AG04450 (cell line): ENCODE results near the gene TMEM54. TPM values are rescaled to one million over a fixed set of nuclear protein-coding genes. Genes with fewer than 3 reads are reported as not detected.

Experiments
- CTCF ChIA-PET: fragments of 300-600, 350-600 bp; formaldehyde crosslinking; extraction: SDS; loops from one replicate; lab custom pipeline; 2022; ENCODE audit warnings: antibody characterized with exemption, inconsistent platforms; lab: Charles Lee
- POLR2A ChIA-PET: fragments of 350-600 bp; formaldehyde crosslinking; extraction: SDS; loops from one replicate; lab custom pipeline; 2021; ENCODE audit warnings: antibody characterized with exemption, inconsistent platforms; lab: Yijun Ruan, JAX
- DNase-seq: peaks from one replicate; pipeline ENCODE4 v3.0.0-alpha.2; 2011; ENCODE audit warnings: low read depth, low spot score
- H3K27ac ChIP-seq: one replicate; pipeline ENCODE4 v1.5.1; 2012; ENCODE audit warnings: low read depth, low read length, control low read depth
- H3K27me3 ChIP-seq: one replicate; pipeline ENCODE4 v1.6.0; 2012; ENCODE audit warnings: low read length; ENCODE audit not compliant: control insufficient read depth, insufficient read depth
- H3K4me3 ChIP-seq: 2 replicates; pipeline ENCODE4 v1.5.1; 2011; ENCODE audit warnings: mild to moderate bottlenecking, low read depth, low read length, control low read depth
- H3K9me3 ChIP-seq: 2 replicates; pipeline ENCODE4 v1.5.1; 2012; ENCODE audit warnings: low read length; ENCODE audit not compliant: control insufficient read depth, insufficient read depth
- CTCF ChIP-seq: IDR thresholded peaks from 2 replicates; pipeline ENCODE4 v1.5.1; 2011; ENCODE audit warnings: low read depth, low read length, control low read depth, inconsistent platforms
- polyA plus RNA-seq: library from polyadenylated mRNA; depleted of rRNA; stranded (reverse); fragments of >200 nt; gene quantifications from 2 replicates; pipeline ENCODE4 v1.2.3, GENCODE V29; 2011

Gene TMEM54
- polyA plus RNA-seq, 1 experiment: 28.6 TPM

GRCh38 chr1:32928715-32929114, 27.5 kb upstream of the TMEM54 start:
- no peaks in the 10 kb centered on the region for H3K9me3 ChIP-seq
- ChIA-PET CTCF (interaction anchor here (1.2 kb wide), 1 partner anchor 158 kb away, joined by 3 read pairs; no protein-coding TSS in a partner anchor), POLR2A (no interaction called here)
- no peak overlapping the region for H3K4me3 ChIP-seq
- DNase-seq: no peak
- TF ChIP-seq CTCF: no peak
- no peak overlapping the region for H3K27ac ChIP-seq
- peaks cover 2% of the 10 kb centered on the region for H3K27me3 ChIP-seq

GRCh38 chr1:32928285-32928684, 27.1 kb upstream of the TMEM54 start:
- Histone ChIP-seq H3K4me3 (no peak overlapping the region), H3K27me3 (peaks cover 2% of the 10 kb centered on the region), H3K27ac (no peak overlapping the region), H3K9me3 (no peaks in the 10 kb centered on the region)
- no peak for DNase-seq
- TF ChIP-seq CTCF: no peak
- POLR2A ChIA-PET: no interaction called here
- CTCF ChIA-PET: interaction anchor here (1.2 kb wide), 1 partner anchor 158 kb away, joined by 3 read pairs; no protein-coding TSS in a partner anchor

GRCh38 chr1:32927441-32927840, 26.3 kb upstream of the TMEM54 start:
- DNase-seq: no peak
- H3K27me3 ChIP-seq: peaks cover 2% of the 10 kb centered on the region
- CTCF ChIA-PET: interaction anchor here (1.2 kb wide), 1 partner anchor 159 kb away, joined by 3 read pairs; no protein-coding TSS in a partner anchor
- TF ChIP-seq CTCF: no peak
- POLR2A ChIA-PET: no interaction called here
- no peak overlapping the region for H3K4me3 ChIP-seq
- no peak overlapping the region for H3K27ac ChIP-seq
- no peaks in the 10 kb centered on the region for H3K9me3 ChIP-seq

GRCh38 chr1:32926562-32926961, 25.4 kb upstream of the TMEM54 start:
- CTCF ChIA-PET: interaction anchor here (0.6 kb wide), 1 partner anchor 137 kb away, joined by 4 read pairs; no protein-coding TSS in a partner anchor
- no peak for TF ChIP-seq CTCF
- DNase-seq: no peak
- Histone ChIP-seq H3K27ac (no peak overlapping the region), H3K27me3 (peaks cover 2% of the 10 kb centered on the region), H3K4me3 (no peak overlapping the region), H3K9me3 (no peaks in the 10 kb centered on the region)
- POLR2A ChIA-PET: interaction anchor here (0.6 kb wide), 1 partner anchor 13 kb away, joined by 6 read pairs; no protein-coding TSS in a partner anchor

GRCh38 chr1:32925403-32926162, 24.4 kb upstream of the TMEM54 start:
- CTCF ChIA-PET: interaction anchor here (0.6 to 0.9 kb wide), 3 partner anchors 48 to 138 kb away, joined by 3 to 4 read pairs (median 3); no protein-coding TSS in a partner anchor
- Histone ChIP-seq H3K27me3 (peaks cover 2% of the 10 kb centered on the region), H3K9me3 (no peaks in the 10 kb centered on the region), H3K4me3 (no peak overlapping the region), H3K27ac (no peak overlapping the region)
- DNase-seq: no peak
- TF ChIP-seq CTCF: no peak
- POLR2A ChIA-PET: interaction anchor here (0.6 kb wide), 1 partner anchor 14 kb away, joined by 6 read pairs; no protein-coding TSS in a partner anchor
